ENCODE measurements around the gene METTL5.

DNA sequence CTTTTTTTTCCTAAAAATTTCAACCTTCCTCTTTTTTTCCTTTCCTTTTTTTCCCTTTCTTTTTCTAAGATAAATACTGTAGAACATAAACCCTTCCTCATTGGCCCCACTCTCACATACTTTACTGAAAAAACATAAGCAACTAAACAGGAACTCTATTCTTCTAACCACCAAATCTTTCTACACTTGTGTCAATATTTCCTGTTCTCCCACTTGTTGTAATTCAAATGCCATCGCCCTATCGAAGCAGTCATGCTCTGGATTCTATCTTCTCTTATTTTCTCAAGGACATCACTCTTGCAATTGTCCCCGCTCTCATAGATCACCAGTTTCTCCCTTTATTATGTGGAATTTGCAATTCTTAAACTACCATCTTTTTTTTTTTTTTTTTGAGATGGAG is 46.3 kb downstream of the METTL5 start:
- TF ChIP-seq, protein P1, sequence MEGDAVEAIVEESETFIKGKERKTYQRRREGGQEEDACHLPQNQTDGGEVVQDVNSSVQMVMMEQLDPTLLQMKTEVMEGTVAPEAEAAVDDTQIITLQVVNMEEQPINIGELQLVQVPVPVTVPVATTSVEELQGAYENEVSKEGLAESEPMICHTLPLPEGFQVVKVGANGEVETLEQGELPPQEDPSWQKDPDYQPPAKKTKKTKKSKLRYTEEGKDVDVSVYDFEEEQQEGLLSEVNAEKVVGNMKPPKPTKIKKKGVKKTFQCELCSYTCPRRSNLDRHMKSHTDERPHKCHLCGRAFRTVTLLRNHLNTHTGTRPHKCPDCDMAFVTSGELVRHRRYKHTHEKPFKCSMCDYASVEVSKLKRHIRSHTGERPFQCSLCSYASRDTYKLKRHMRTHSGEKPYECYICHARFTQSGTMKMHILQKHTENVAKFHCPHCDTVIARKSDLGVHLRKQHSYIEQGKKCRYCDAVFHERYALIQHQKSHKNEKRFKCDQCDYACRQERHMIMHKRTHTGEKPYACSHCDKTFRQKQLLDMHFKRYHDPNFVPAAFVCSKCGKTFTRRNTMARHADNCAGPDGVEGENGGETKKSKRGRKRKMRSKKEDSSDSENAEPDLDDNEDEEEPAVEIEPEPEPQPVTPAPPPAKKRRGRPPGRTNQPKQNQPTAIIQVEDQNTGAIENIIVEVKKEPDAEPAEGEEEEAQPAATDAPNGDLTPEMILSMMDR (IDR thresholded peaks at IDR 0.05; ENCODE audit: insufficient read depth, low read depth, low read length) = no peak
- no peak for TF ChIP-seq EZH2 (IDR thresholded peaks at IDR 0.05; ENCODE audit: insufficient read depth, low read length)

All from astrocyte (in vitro differentiated cells and primary cell).